DND-41 (cell line): ENCODE results near the gene CALCOCO1.

Experiments
- ATAC-seq: fragments of 200-7000 bp; cut with Tn5 transposase; 3 replicates; pipeline ENCODE4 v1.9.1; 2021; ENCODE audit warnings: low read depth; ENCODE audit not compliant: insufficient read depth
- DNase-seq: peaks from one replicate; pipeline ENCODE4 v3.0.0-alpha.2; 2020
- H2AFZ ChIP-seq: 2 replicates; pipeline ENCODE4 v1.6.0; 2012; ENCODE audit warnings: low read depth, low read length
- H3K27ac ChIP-seq: 2 replicates; pipeline ENCODE4 v1.5.1; 2012; ENCODE audit warnings: low read length, inconsistent platforms
- H3K27me3 ChIP-seq: fragments of 200-600 bp; sonication (generic); 2 replicates; pipeline ENCODE4 v1.6.0; 2012; ENCODE audit warnings: low read length, mild to moderate bottlenecking, inconsistent platforms; ENCODE audit not compliant: insufficient read depth, poor library complexity
- H3K36me3 ChIP-seq: 2 replicates; pipeline ENCODE4 v1.5.1; 2012; ENCODE audit warnings: low read length, inconsistent platforms; ENCODE audit not compliant: insufficient read depth
- H3K4me1 ChIP-seq: 2 replicates; pipeline ENCODE4 v1.5.1; 2012; ENCODE audit warnings: mild to moderate bottlenecking, low read length; ENCODE audit not compliant: insufficient read depth
- H3K4me2 ChIP-seq: 2 replicates; pipeline ENCODE4 v1.6.0; 2012; ENCODE audit warnings: mild to moderate bottlenecking, moderate library complexity, low read length, inconsistent platforms; ENCODE audit not compliant: insufficient read depth
- H3K4me3 ChIP-seq, 2 experiments: fragments of 200-600 bp in 1 of 2; shearing (Covaris generic) in 1 of 2; 2 replicates each; pipeline ENCODE4 v1.5.1; 2012 to 2016; ENCODE audit warnings: inconsistent platforms in 2 of 2, low read length in 2 of 2, mild to moderate bottlenecking in 2 of 2, low read depth in 1 of 2, moderate library complexity in 1 of 2
- H3K79me2 ChIP-seq: 2 replicates; pipeline ENCODE4 v1.6.0; 2012; ENCODE audit warnings: low read length, inconsistent platforms; ENCODE audit not compliant: insufficient read depth
- H3K9ac ChIP-seq: 2 replicates; pipeline ENCODE4 v1.6.0; 2012; ENCODE audit warnings: low read depth, mild to moderate bottlenecking, inconsistent platforms, low read length, moderate library complexity
- H3K9me3 ChIP-seq: 2 replicates; pipeline ENCODE4 v1.5.1; 2012; ENCODE audit warnings: low read length, moderate library complexity, mild to moderate bottlenecking, inconsistent platforms; ENCODE audit not compliant: insufficient read depth, severe bottlenecking
- H4K20me1 ChIP-seq: 2 replicates; pipeline ENCODE4 v1.6.0; 2012; ENCODE audit warnings: low read length; ENCODE audit not compliant: insufficient read depth
- EZH2 ChIP-seq: IDR thresholded peaks from 3 replicates; pipeline ENCODE4 v1.6.1; 2012; ENCODE audit warnings: borderline replicate concordance, low read depth, mild to moderate bottlenecking, moderate library complexity, low read length, inconsistent platforms; ENCODE audit not compliant: severe bottlenecking
- TF ChIP-seq, protein P1 (sequence below): IDR thresholded peaks from 2 replicates; pipeline ENCODE4 v1.5.1; 2012; ENCODE audit warnings: borderline replicate concordance, low read length, moderate library complexity, mild to moderate bottlenecking; ENCODE audit not compliant: poor library complexity, severe bottlenecking; ENCODE audit errors: extremely low read depth

The CALCOCO1 gene

GRCh38 chr12:53675701-53676607 is 51.3 kb downstream of the CALCOCO1 start, which contains the start of gene ATP5MC2:
ATP5MC2 (minus strand) TSS chr12:53676083; CDS start chr12:53672614, 3,469 bp downstream.
- ATAC-seq (peak; percentile 97), DNase-seq (peak; percentile 98)
- H3K4me2 ChIP-seq, result peak within 1 kb of the TSS; percentile 89
- peak within 1 kb of the TSS; percentile 89 to 90 for H3K4me3 ChIP-seq
- TF ChIP-seq EZH2, result no peak
- TF ChIP-seq, protein P1, sequence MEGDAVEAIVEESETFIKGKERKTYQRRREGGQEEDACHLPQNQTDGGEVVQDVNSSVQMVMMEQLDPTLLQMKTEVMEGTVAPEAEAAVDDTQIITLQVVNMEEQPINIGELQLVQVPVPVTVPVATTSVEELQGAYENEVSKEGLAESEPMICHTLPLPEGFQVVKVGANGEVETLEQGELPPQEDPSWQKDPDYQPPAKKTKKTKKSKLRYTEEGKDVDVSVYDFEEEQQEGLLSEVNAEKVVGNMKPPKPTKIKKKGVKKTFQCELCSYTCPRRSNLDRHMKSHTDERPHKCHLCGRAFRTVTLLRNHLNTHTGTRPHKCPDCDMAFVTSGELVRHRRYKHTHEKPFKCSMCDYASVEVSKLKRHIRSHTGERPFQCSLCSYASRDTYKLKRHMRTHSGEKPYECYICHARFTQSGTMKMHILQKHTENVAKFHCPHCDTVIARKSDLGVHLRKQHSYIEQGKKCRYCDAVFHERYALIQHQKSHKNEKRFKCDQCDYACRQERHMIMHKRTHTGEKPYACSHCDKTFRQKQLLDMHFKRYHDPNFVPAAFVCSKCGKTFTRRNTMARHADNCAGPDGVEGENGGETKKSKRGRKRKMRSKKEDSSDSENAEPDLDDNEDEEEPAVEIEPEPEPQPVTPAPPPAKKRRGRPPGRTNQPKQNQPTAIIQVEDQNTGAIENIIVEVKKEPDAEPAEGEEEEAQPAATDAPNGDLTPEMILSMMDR, result peak; percentile 100
- H2AFZ ChIP-seq, result peak within 1 kb of the TSS; percentile 95
- H3K27ac ChIP-seq, result peak within 1 kb of the TSS; percentile 97
- no peaks in the 10 kb centered on the region for H3K9me3 ChIP-seq
- H3K27me3 ChIP-seq, result peaks cover 21% of the 10 kb centered on the region
- peaks cover 47% of the 10 kb centered on the region for H3K79me2 ChIP-seq
- peak within 1 kb of the TSS; percentile 85 for H3K9ac ChIP-seq
- H4K20me1 ChIP-seq, result peaks cover 12% of the 10 kb centered on the region; the same call in 1 of the 2 replicates
- peaks cover 37% of the 10 kb centered on the region for H3K36me3 ChIP-seq
- peaks cover 47% of the 10 kb centered on the region for H3K4me1 ChIP-seq

- Histone ChIP-seq H4K20me1 (peaks cover 16% of the 10 kb centered on the region; the same call in 1 of the 2 replicates), H3K27me3 (peaks cover 21% of the 10 kb centered on the region), H3K9me3 (no peaks in the 10 kb centered on the region), H3K4me1 (peaks cover 47% of the 10 kb centered on the region), H3K4me3 (peak overlapping the region; percentile 89 to 90), H2AFZ (peak overlapping the region; percentile 90), H3K9ac (peak overlapping the region; percentile 85), H3K27ac (peak overlapping the region; percentile 97), H3K4me2 (peak overlapping the region; percentile 89), H3K79me2 (peaks cover 53% of the 10 kb centered on the region), H3K36me3 (peaks cover 45% of the 10 kb centered on the region)
- ATAC-seq (no peak), DNase-seq (peak; percentile 14)
- TF ChIP-seq, protein P1, result no peak
- TF ChIP-seq EZH2, result no peak
These were observed 52.1 kb downstream of the CALCOCO1 start for GRCh38 chr12:53674977-53675700.

DNA sequence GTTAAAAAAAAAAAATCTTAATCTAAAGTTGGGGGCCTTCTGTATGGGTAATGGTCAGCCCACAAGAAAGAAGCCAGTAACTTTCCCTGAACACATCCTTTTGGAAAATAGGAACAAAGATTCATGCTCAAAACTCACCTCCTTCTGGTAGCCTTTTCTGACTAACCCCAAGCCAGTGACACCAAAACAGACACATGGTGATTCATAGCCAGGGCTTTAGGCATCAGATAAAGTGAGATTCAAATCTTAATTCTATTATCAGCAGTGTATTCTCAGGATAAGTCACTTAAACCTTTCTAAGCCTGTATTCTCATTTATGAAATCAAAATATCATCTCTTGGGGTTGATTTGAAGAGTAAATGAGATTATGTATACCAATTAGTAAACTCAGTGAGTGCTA is 56.3 kb downstream of the CALCOCO1 start:
- no peaks in the 10 kb centered on the region for H3K9me3 ChIP-seq
- no peak for ATAC-seq
- H2AFZ ChIP-seq, result no peak overlapping the region
- no peak for DNase-seq
- H3K4me3 ChIP-seq, result no peak overlapping the region
- peaks cover 24% of the 10 kb centered on the region; the same call in 1 of the 2 replicates for H4K20me1 ChIP-seq
- H3K36me3 ChIP-seq, result peaks cover 83% of the 10 kb centered on the region
- H3K4me1 ChIP-seq, result peaks cover 39% of the 10 kb centered on the region
- no peak overlapping the region for H3K27ac ChIP-seq
- H3K27me3 ChIP-seq, result no peaks in the 10 kb centered on the region
- peaks cover 60% of the 10 kb centered on the region for H3K79me2 ChIP-seq
- H3K9ac ChIP-seq, result no peak overlapping the region
- TF ChIP-seq EZH2, result no peak
- TF ChIP-seq, protein P1, result no peak
- H3K4me2 ChIP-seq, result peak overlapping the region; percentile 42; the same call in 1 of the 2 replicates
